ENCODE measurements around the gene RNASE13.

The RNASE13 gene

DNA sequence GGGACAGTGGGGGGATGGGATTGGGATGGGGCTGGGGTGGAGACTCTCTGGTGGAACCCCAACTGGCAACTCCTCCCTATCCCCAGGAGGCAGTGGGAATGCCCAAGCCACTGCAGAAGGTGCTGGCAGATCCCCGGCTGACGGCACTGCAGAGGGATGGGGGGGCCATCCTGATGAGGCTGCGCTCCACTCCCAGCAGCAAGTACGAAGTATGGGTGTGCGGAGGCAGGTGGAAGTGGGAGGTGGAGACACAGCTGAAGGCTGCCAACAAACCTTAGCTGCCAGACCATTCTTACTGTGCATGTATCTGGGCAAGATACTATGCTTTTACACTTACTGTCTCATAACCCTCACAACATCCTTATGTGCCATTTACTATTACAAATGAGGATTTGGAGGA, 43.7 kb upstream of the RNASE13 start:
- H3K27me3 ChIP-seq (ENCODE audit: insufficient read depth, low read depth, severe bottlenecking) = no peaks in the 10 kb centered on the region

DNA sequence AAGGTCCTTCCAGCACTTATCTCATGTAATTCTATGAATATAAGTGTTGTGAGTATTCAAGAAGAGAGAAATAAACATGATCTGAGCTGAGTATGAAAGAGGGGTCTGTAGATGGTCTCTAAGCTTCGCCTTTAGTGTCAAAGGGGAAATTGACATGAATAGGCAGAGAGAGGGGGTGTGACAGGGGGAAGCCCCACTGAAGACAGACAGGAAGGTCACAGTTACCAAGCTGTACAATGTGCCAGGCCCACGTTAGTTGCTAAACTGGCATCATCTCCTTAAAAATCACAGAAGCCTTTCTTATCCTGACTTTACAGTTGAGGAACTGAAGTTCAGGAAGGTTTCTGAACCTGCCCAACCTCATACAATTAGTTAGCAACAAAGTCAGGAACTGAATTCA, 43.1 kb upstream of the RNASE13 start:
- no peak for DNase-seq

More for the DNA sequence above, 43.7 kb upstream of the RNASE13 start:
- DNase-seq = no peak
- no peaks in the 10 kb centered on the region for H3K9me3 ChIP-seq (ENCODE audit: severe bottlenecking)
- H3K4me3 ChIP-seq (ENCODE audit: low read depth, low read length) = no peak overlapping the region
- H3K27ac ChIP-seq = no peak overlapping the region
- H3K36me3 ChIP-seq = peaks cover 43% of the 10 kb centered on the region
- TF ChIP-seq, protein P1, sequence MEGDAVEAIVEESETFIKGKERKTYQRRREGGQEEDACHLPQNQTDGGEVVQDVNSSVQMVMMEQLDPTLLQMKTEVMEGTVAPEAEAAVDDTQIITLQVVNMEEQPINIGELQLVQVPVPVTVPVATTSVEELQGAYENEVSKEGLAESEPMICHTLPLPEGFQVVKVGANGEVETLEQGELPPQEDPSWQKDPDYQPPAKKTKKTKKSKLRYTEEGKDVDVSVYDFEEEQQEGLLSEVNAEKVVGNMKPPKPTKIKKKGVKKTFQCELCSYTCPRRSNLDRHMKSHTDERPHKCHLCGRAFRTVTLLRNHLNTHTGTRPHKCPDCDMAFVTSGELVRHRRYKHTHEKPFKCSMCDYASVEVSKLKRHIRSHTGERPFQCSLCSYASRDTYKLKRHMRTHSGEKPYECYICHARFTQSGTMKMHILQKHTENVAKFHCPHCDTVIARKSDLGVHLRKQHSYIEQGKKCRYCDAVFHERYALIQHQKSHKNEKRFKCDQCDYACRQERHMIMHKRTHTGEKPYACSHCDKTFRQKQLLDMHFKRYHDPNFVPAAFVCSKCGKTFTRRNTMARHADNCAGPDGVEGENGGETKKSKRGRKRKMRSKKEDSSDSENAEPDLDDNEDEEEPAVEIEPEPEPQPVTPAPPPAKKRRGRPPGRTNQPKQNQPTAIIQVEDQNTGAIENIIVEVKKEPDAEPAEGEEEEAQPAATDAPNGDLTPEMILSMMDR (IDR thresholded peaks at IDR 0.05; ENCODE audit: low read depth, low read length) = no peak

DNA sequence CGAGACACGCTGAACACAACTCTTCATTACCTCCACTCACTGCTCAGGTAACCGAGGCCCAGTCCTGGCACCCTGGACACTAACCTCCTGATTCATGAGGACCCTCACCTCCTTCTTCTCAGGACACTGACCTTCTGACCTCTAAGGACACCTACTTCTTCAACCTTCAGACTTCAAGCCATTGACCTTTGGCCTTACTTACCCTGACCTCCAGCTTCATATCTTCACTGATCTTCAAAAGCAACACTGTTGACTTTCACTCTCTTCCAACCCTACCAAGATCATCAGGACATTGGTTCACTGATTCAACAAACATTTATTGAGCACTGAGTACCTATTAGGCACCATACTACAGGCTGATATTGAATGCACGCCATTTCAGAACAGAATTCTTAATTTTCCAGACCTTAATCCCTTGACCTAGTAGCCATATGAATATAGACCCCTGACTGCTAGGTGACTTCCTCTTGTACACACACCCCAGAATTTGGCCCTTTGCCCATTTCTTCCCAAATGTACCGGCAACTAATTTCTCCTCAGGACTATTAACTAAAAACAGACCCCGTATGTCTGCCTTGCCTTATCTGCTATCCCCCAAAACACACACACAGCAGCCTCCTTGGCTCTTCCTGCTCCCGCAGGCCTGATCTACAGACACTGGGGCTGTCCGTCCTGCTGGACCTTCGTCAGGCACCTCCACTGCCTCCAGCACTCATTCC, 41.3 kb upstream of the RNASE13 start:
- TF ChIP-seq, protein P1 (IDR thresholded peaks at IDR 0.05; ENCODE audit: low read depth, low read length) = no peak
- Histone ChIP-seq H3K4me3 (ENCODE audit: low read depth, low read length) (no peak overlapping the region), H3K9me3 (ENCODE audit: severe bottlenecking) (no peaks in the 10 kb centered on the region), H3K36me3 (peaks cover 37% of the 10 kb centered on the region), H3K27ac (no peak overlapping the region), H3K27me3 (ENCODE audit: insufficient read depth, low read depth, severe bottlenecking) (no peaks in the 10 kb centered on the region)
- DNase-seq = no peak

More for the DNA sequence above, 43.1 kb upstream of the RNASE13 start:
- no peak overlapping the region for H3K27ac ChIP-seq
- TF ChIP-seq, protein P1 (IDR thresholded peaks at IDR 0.05; ENCODE audit: low read depth, low read length) = no peak
- no peaks in the 10 kb centered on the region for H3K9me3 ChIP-seq (ENCODE audit: severe bottlenecking)
- H3K36me3 ChIP-seq = peaks cover 44% of the 10 kb centered on the region
- H3K27me3 ChIP-seq (ENCODE audit: insufficient read depth, low read depth, severe bottlenecking) = no peaks in the 10 kb centered on the region
- H3K4me3 ChIP-seq (ENCODE audit: low read depth, low read length) = no peak overlapping the region

DNA sequence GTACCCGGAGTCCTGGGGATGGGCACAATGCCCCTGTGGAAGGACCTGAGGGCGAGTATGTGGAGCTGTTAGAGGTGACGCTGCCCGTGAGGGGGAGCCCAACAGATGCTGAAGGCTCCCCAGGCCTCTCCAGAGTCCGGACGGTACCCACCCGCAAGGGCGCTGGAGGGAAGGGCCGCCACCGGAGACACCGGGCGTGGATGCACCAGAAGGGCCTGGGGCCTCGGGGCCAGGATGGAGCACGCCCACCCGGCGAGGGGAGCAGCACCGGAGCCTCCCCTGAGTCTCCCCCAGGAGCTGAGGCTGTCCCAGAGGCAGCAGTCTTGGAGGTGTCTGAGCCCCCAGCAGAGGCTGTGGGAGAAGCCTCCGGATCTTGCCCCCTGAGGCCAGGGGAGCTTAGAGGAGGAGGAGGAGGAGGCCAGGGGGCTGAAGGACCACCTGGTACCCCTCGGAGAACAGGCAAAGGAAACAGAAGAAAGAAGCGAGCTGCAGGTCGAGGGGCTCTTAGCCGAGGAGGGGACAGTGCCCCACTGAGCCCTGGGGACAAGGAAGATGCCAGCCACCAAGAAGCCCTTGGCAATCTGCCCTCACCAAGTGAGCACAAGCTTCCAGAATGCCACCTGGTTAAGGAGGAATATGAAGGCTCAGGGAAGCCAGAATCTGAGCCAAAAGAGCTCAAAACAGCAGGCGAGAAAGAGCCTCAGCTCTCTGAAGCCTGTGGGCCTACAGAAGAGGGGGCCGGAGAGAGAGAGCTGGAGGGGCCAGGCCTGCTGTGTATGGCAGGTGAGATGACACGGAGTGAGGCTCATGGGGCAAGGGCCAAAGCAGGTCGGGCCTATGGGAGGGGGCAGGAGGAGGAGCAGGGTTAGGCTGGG, 40.0 kb upstream of the RNASE13 start:
- Histone ChIP-seq H3K27ac (no peak overlapping the region), H3K36me3 (peaks cover 35% of the 10 kb centered on the region), H3K27me3 (ENCODE audit: insufficient read depth, low read depth, severe bottlenecking) (no peaks in the 10 kb centered on the region), H3K9me3 (ENCODE audit: severe bottlenecking) (no peaks in the 10 kb centered on the region), H3K4me3 (ENCODE audit: low read depth, low read length) (no peak overlapping the region)
- TF ChIP-seq, protein P1 (IDR thresholded peaks at IDR 0.05; ENCODE audit: low read depth, low read length) = no peak
- no peak for DNase-seq

DNA sequence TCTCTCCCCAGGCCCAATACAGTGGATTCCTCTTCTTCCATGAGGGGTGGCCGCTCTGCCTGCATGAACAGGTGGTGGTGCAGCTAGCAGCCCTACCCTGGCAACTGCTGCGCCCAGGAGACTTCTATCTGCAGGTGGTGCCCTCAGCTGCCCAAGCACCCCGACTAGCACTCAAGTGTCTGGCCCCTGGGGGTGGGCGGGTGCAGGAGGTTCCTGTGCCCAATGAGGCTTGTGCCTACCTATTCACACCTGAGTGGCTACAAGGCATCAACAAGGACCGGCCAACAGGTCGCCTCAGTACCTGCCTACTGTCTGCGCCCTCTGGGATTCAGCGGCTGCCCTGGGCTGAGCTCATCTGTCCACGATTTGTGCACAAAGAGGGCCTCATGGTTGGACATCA, 39.3 kb upstream of the RNASE13 start:
- Histone ChIP-seq H3K4me3 (ENCODE audit: low read depth, low read length) (no peak overlapping the region), H3K36me3 (peaks cover 32% of the 10 kb centered on the region), H3K27me3 (ENCODE audit: insufficient read depth, low read depth, severe bottlenecking) (no peaks in the 10 kb centered on the region), H3K27ac (no peak overlapping the region), H3K9me3 (ENCODE audit: severe bottlenecking) (no peaks in the 10 kb centered on the region)
- TF ChIP-seq, protein P1 (IDR thresholded peaks at IDR 0.05; ENCODE audit: low read depth, low read length) = no peak
- DNase-seq = no peak
